Gastrocnemius medialis (tissue), 4 donors: ENCODE data around the gene DNASE2.

Experiments used
- CTCF ChIP-seq, 5 experiments: fragments of 450-650 bp in 3 of 5; fragments of 200-600 bp in 2 of 5; sonication (generic) in 2 of 5; IDR thresholded peaks in 4 of 5; conservative IDR thresholded peaks in 1 of 5; 1 replicate in 4 of 5; 2 replicates in 1 of 5; pipeline ENCODE4 v1.5.1; 2016 to 2019; ENCODE audit warnings: antibody characterized with exemption in 5 of 5, mild to moderate bottlenecking in 3 of 5, moderate library complexity in 3 of 5
- POLR2A ChIP-seq, 2 donors: fragments of 450-650 bp; IDR thresholded peaks; one replicate each; pipeline ENCODE4 v1.6.1; 2017; ENCODE audit warnings: antibody characterized with exemption in 2 of 2, mild to moderate bottlenecking in 2 of 2, moderate library complexity in 2 of 2

GRCh38 chr19:12847159-12848139, 33.8 kb downstream of the DNASE2 start:
- TF ChIP-seq POLR2A (IDR thresholded peaks at IDR 0.05) (no peak), CTCF (IDR thresholded peaks at IDR 0.05 in 4 of 5, conservative IDR thresholded peaks at IDR 0.05 in 1 of 5) (peak; percentile 95 to 99 (median 98))
